H9 (cell line): ENCODE results near the gene BPIFB1. TPM values are rescaled to one million over a fixed set of nuclear protein-coding genes. Genes with fewer than 3 reads are reported as not detected.

ENCODE experiments used
- DNase-seq: peaks from one replicate; pipeline ENCODE4 v3.0.0-alpha.2; 2017
- H2AFZ ChIP-seq: one replicate; pipeline ENCODE4 v1.6.1; 2013; ENCODE audit warnings: mild to moderate bottlenecking, low read length, control low read depth, moderate library complexity
- H2AK5ac ChIP-seq: 2 replicates; pipeline ENCODE4 v1.6.1; 2013; ENCODE audit warnings: low read length, control low read depth, mixed read lengths; ENCODE audit not compliant: insufficient read length
- H2BK120ac ChIP-seq: one replicate; pipeline ENCODE4 v1.6.1; 2013; ENCODE audit warnings: low read depth, mild to moderate bottlenecking, low read length, control low read depth, inconsistent platforms; ENCODE audit not compliant: poor library complexity, severe bottlenecking
- H2BK12ac ChIP-seq: 2 replicates; pipeline ENCODE4 v1.6.1; 2013; ENCODE audit warnings: low read length, control low read depth, mixed read lengths, low read depth; ENCODE audit not compliant: insufficient read length
- H2BK15ac ChIP-seq: 2 replicates; pipeline ENCODE4 v1.6.1; 2013; ENCODE audit warnings: low read depth, low read length, control low read depth
- H2BK20ac ChIP-seq: one replicate; pipeline ENCODE4 v1.6.1; 2013; ENCODE audit warnings: low read depth, mild to moderate bottlenecking, low read length, control low read depth, inconsistent platforms; ENCODE audit not compliant: poor library complexity, severe bottlenecking
- H2BK5ac ChIP-seq: 2 replicates; pipeline ENCODE4 v1.6.1; 2013; ENCODE audit warnings: low read length, control low read depth, mixed read lengths; ENCODE audit not compliant: insufficient read length
- H3K14ac ChIP-seq: 2 replicates; pipeline ENCODE4 v1.6.1; 2013; ENCODE audit warnings: low read length, control low read depth; ENCODE audit not compliant: insufficient read depth
- H3K18ac ChIP-seq: 2 replicates; pipeline ENCODE4 v1.6.1; 2013; ENCODE audit warnings: low read depth, mild to moderate bottlenecking, mixed read lengths, low read length, control low read depth; ENCODE audit not compliant: insufficient read length
- H3K23ac ChIP-seq: 2 replicates; pipeline ENCODE4 v1.6.1; 2013; ENCODE audit warnings: low read length, control low read depth, mixed read lengths, low read depth; ENCODE audit not compliant: insufficient read length
- H3K23me2 ChIP-seq: 2 replicates; pipeline ENCODE4 v1.6.1; 2013; ENCODE audit warnings: low read depth, mild to moderate bottlenecking, mixed read lengths, low read length, control low read depth; ENCODE audit not compliant: insufficient read length, poor library complexity, severe bottlenecking
- H3K27ac ChIP-seq: 2 replicates; pipeline ENCODE4 v1.5.1; 2013; ENCODE audit warnings: low read length, control low read depth, mixed read lengths, low read depth; ENCODE audit not compliant: insufficient read length
- H3K27me3 ChIP-seq: 2 replicates; pipeline ENCODE4 v1.6.1; 2013; ENCODE audit warnings: low read length, control low read depth, inconsistent platforms; ENCODE audit not compliant: insufficient read depth
- H3K4ac ChIP-seq: 2 replicates; pipeline ENCODE4 v1.6.1; 2013; ENCODE audit warnings: low read depth, mild to moderate bottlenecking, control low read depth, inconsistent platforms, low read length, moderate library complexity
- H3K4me1 ChIP-seq: 2 replicates; pipeline ENCODE4 v1.6.1; 2013; ENCODE audit warnings: low read length, control low read depth, inconsistent platforms; ENCODE audit not compliant: insufficient read depth
- H3K4me2 ChIP-seq: 2 replicates; pipeline ENCODE4 v1.6.1; 2013; ENCODE audit warnings: low read length, control low read depth, mixed read lengths; ENCODE audit not compliant: insufficient read length, insufficient read depth
- H3K56ac ChIP-seq: 2 replicates; pipeline ENCODE4 v1.6.1; 2013; ENCODE audit warnings: low read depth, mild to moderate bottlenecking, mixed read lengths, low read length, control low read depth; ENCODE audit not compliant: insufficient read length
- H3K79me1 ChIP-seq: 2 replicates; pipeline ENCODE4 v1.6.1; 2013; ENCODE audit warnings: low read depth, mild to moderate bottlenecking, moderate library complexity, low read length, control low read depth, inconsistent platforms; ENCODE audit not compliant: insufficient read depth, poor library complexity, severe bottlenecking
- H3K79me2 ChIP-seq: 2 replicates; pipeline ENCODE4 v1.6.1; 2013; ENCODE audit warnings: low read length, control low read depth, inconsistent platforms; ENCODE audit not compliant: insufficient read depth
- H3K9ac ChIP-seq: 2 replicates; pipeline ENCODE4 v1.6.1; 2013; ENCODE audit warnings: low read length, control low read depth, mixed read lengths; ENCODE audit not compliant: insufficient read length; ENCODE audit errors: extremely low read depth
- H3K9me3 ChIP-seq: one replicate; pipeline ENCODE4 v1.6.1; 2013; ENCODE audit warnings: low read depth, low read length, inconsistent platforms; ENCODE audit not compliant: control insufficient read depth
- H3T11ph ChIP-seq: one replicate; pipeline ENCODE4 v1.6.1; 2013; ENCODE audit warnings: mild to moderate bottlenecking, low read length, control low read depth, inconsistent platforms
- H4K20me1 ChIP-seq: one replicate; pipeline ENCODE4 v1.6.1; 2013; ENCODE audit not compliant: control insufficient read depth, insufficient read length, insufficient read depth
- H4K5ac ChIP-seq: 2 replicates; pipeline ENCODE4 v1.6.1; 2013; ENCODE audit warnings: low read depth, mild to moderate bottlenecking, mixed read lengths, low read length, control low read depth; ENCODE audit not compliant: insufficient read length
- H4K8ac ChIP-seq: replicated peaks from 2 replicates; pipeline ENCODE4 v1.6.1; 2013; ENCODE audit warnings: low read length, control low read depth, mixed read lengths, low read depth; ENCODE audit not compliant: insufficient read length
- H4K91ac ChIP-seq: 2 replicates; pipeline ENCODE4 v1.6.1; 2013; ENCODE audit warnings: low read depth, mild to moderate bottlenecking, moderate library complexity, mixed read lengths, low read length, control low read depth; ENCODE audit not compliant: insufficient read length
- H3K27ac Mint-ChIP-seq, 3 experiments: 2 replicates in 2 of 3; 3 replicates in 1 of 3; pipeline ENCODE4 v1.8.0; 2020 to 2021; ENCODE audit warnings: mixed read lengths in 3 of 3, mild to moderate bottlenecking in 1 of 3, moderate library complexity in 1 of 3
- H3K27me3 Mint-ChIP-seq: 2 replicates; pipeline ENCODE4 v1.8.0; 2021; ENCODE audit warnings: low read depth, mild to moderate bottlenecking, moderate library complexity, mixed read lengths
- H3K36me3 Mint-ChIP-seq, 3 experiments: 2 replicates in 2 of 3; 3 replicates in 1 of 3; pipeline ENCODE4 v1.8.0; 2020 to 2021; ENCODE audit warnings: low read depth in 3 of 3, mixed read lengths in 3 of 3; ENCODE audit not compliant: insufficient read depth in 1 of 3
- H3K4me1 Mint-ChIP-seq, 2 experiments: 2 replicates each; pipeline ENCODE4 v1.8.0; 2020; ENCODE audit warnings: mixed read lengths in 2 of 2
- H3K4me3 Mint-ChIP-seq, 2 experiments: 2 replicates in 1 of 2; 3 replicates in 1 of 2; pipeline ENCODE4 v1.8.0; 2020 to 2021; ENCODE audit warnings: mild to moderate bottlenecking in 2 of 2, mixed read lengths in 2 of 2, moderate library complexity in 1 of 2
- H3K9me3 Mint-ChIP-seq, 2 experiments: 2 replicates in 1 of 2; 3 replicates in 1 of 2; pipeline ENCODE4 v1.8.0; 2020; ENCODE audit warnings: mild to moderate bottlenecking in 2 of 2, mixed read lengths in 2 of 2, moderate library complexity in 1 of 2
- CTCF ChIP-seq: fragments of 200-600 bp; sonication (generic); conservative IDR thresholded peaks from 3 replicates; pipeline ENCODE4 v1.8.0; 2021; ENCODE audit warnings: antibody characterized with exemption, mild to moderate bottlenecking
- WGBS: extraction: QIAGEN DNeasy Blood & Tissue Kit; methylation state at CpG from one replicate; pipeline ENCODE4 v1.1.7; 2013; ENCODE audit warnings: missing lambda C conversion rate, low lambda C conversion rate, mixed read lengths; ENCODE audit not compliant: insufficient read length; ENCODE audit errors: extremely low coverage; 5-methylcytosine and 5-hydroxymethylcytosine counted together
- total RNA-seq: library from RNA; stranded (reverse); gene quantifications from 2 replicates; pipeline ENCODE4 v1.2.1, GENCODE V29; 2021

Gene BPIFB1
- total RNA-seq, 1 experiment from 2014 or later = not detected

DNA sequence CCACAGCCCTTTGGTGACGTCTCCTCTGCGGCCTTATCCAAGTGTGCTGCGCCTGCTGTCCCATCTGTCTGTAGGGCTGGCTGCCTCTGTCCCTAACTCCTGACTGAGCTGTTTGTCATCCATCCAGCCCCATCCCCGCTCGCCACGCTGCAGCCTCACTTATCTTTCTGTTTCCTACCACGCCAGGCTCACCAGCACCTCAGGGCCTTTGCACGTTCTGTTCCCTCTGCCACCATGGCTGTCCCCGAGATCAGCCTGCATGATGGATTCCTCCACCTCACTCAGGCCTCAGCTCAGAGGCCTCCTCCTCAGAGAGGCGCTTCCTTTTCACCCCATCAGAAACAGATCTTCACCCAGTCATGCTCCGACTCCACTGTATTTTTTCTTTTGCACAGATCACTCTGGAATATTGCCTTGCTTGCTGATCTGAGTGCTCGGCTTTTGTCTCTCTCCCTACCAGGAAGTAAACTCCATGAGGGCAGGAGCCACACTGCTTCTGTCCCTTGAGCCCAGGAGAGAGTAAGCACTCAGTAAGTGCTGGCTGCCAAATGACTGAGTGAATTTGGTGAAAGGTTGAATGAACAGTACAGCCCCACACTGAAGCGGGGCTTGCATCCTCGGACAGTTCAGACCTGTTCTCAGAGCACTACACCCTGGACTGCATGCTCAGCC is 34.5 kb downstream of the BPIFB1 start:
- Histone ChIP-seq H3K18ac (no peak overlapping the region), H2BK5ac (no peak overlapping the region), H2BK20ac (no peak overlapping the region), H3K9me3 (no peaks in the 10 kb centered on the region), H3K56ac (no peak overlapping the region), H2AFZ (no peak overlapping the region), H3T11ph (no peak overlapping the region), H4K5ac (no peak overlapping the region), H3K14ac (no peak overlapping the region), H4K20me1 (no peaks in the 10 kb centered on the region), H3K27ac (no peak overlapping the region), H3K4me1 (no peaks in the 10 kb centered on the region), H3K23me2 (no peaks in the 10 kb centered on the region), H2BK120ac (no peak overlapping the region), H2BK15ac (no peak overlapping the region), H2BK12ac (no peak overlapping the region), H3K4ac (no peak overlapping the region), H3K79me1 (no peaks in the 10 kb centered on the region), H3K4me2 (no peak overlapping the region), H3K79me2 (no peaks in the 10 kb centered on the region), H3K27me3 (no peaks in the 10 kb centered on the region), H3K9ac (no peak overlapping the region), H3K23ac (no peak overlapping the region), H2AK5ac (no peak overlapping the region), H4K8ac (no peak overlapping the region), H4K91ac (no peak overlapping the region)
- no peak overlapping the region; a peak in 1 of 5 replicates for H3K4me3 Mint-ChIP-seq
- TF ChIP-seq CTCF = no peak
- no peaks in the 10 kb centered on the region for H3K36me3 Mint-ChIP-seq
- DNase-seq = no peak
- WGBS = no CpG with 5 or more reads among the region's 14 CpGs
- no peak overlapping the region for H3K27ac Mint-ChIP-seq
- H3K27me3 Mint-ChIP-seq = peaks cover 6% of the 10 kb centered on the region
- H3K4me1 Mint-ChIP-seq = no peaks in the 10 kb centered on the region
- no peaks in the 10 kb centered on the region for H3K9me3 Mint-ChIP-seq
